GM12864 (cell line): ENCODE data around the gene NHSL2.

ENCODE experiments used
- DNase-seq: peaks from one replicate; pipeline ENCODE4 v3.0.0-alpha.2; 2011; ENCODE audit warnings: low read depth
- H3K4me3 ChIP-seq: 2 replicates; pipeline ENCODE4 v1.5.1; 2011; ENCODE audit warnings: mild to moderate bottlenecking, low read depth, low read length, control low read depth
- CTCF ChIP-seq: IDR thresholded peaks from 2 replicates; pipeline ENCODE4 v1.5.1; 2011; ENCODE audit warnings: low read depth, mild to moderate bottlenecking, moderate library complexity, low read length, control low read depth, inconsistent platforms; ENCODE audit errors: missing control alignments

The NHSL2 gene

GRCh38 chrX:72117636-72118210 is 207.1 kb downstream of the NHSL2 start:
- no peak overlapping the region for H3K4me3 ChIP-seq
- no peak for DNase-seq
- no peak for TF ChIP-seq CTCF

GRCh38 chrX:72120837-72121236 is 210.2 kb downstream of the NHSL2 start:
- TF ChIP-seq CTCF: no peak
- DNase-seq: no peak

GRCh38 chrX:72121383-72121782 is 210.7 kb downstream of the NHSL2 start:
- no peak overlapping the region for H3K4me3 ChIP-seq
- no peak for DNase-seq
- TF ChIP-seq CTCF: no peak

More at GRCh38 chrX:72120837-72121236, 210.2 kb downstream of the NHSL2 start:
- no peak overlapping the region for H3K4me3 ChIP-seq

GRCh38 chrX:72122621-72123337 is 212.1 kb downstream of the NHSL2 start:
- H3K4me3 ChIP-seq: no peak overlapping the region
- TF ChIP-seq CTCF: no peak
- no peak for DNase-seq

- no peak overlapping the region for H3K4me3 ChIP-seq
- DNase-seq: no peak
- no peak for TF ChIP-seq CTCF
These were observed 213.0 kb downstream of the NHSL2 start for GRCh38 chrX:72123471-72124185.

- no peak overlapping the region for H3K4me3 ChIP-seq
- TF ChIP-seq CTCF: no peak
- no peak for DNase-seq
These were observed 214.0 kb downstream of the NHSL2 start for GRCh38 chrX:72124540-72125201.
